ENCODE data around the gene AGBL1.

DNA sequence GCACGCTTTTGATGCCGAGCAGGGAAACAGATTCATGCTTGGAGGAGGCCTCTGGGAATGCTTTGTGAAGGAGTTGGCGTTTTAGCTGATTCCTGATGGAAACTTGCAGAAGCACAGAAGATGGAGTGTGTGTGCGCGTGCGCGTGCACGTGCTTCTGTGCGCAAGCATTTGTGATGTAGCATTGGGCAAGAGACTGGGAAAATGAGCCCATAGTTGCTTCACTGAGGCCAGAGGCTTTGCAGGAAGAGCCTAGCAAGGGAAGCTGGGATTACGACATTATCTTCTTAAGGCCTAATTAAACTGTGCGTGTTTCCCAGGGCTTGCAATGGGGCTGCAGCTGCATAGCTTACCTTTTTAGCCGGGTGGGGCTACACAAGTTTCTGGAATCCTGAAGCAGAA is 18.1 kb upstream of the AGBL1 start:
- no peak for TF ChIP-seq CTCF (IDR thresholded peaks at IDR 0.05)
- no peak for TF ChIP-seq EZH2 (IDR thresholded peaks at IDR 0.05; ENCODE audit: borderline replicate concordance, insufficient read depth, low read depth, low read length, poor library complexity, severe bottlenecking)

Data from B cell (primary cell).